ENCODE measurements around the gene TBX4.
"Not testable (repeated sequence)": the region's sequence is repeated elsewhere in the genome, so short reads cannot be mapped to it uniquely, and the experiment has no call there.

The TBX4 gene

DNA sequence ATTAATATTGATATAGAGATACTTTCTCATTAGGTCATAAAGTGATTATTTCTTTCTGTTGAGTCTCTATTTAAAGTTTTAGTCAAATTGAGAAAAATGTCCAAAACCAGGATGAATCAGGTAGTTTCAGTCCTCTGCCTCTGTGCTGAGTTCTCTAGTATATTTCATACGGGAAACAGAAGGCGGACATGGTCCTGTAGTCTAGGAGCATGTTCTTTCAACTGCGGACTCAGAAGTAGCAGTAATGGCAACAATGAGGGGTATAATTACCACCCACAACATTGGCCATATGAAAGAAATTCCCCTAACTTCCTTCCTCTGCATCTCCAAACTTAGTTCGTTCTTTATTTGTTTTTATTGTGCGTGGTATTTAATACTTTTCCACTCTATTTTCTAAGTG, 50.1 kb downstream of the TBX4 start:
- DNase-seq = no peak

DNA sequence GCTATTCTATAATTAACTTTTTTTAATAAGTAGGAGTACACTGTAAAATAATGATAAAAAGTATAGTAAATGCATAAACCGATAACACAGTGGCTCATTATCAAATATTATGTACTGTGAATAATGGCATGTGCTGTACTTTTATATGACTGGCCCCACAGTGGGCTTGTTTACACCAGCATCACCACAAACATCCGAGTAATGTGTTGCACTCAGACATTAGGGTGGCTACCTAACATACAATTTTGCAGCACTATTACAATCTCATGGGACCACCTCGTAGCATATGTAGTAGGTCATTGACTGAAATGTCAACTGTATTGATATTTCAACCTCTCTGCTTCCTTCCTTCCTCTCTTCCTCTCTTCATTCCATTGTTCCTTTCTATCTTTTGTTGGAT, 51.7 kb downstream of the TBX4 start:
- no peak for DNase-seq

GRCh38 chr17:61504697-61505096, 52.5 kb downstream of the TBX4 start:
- DNase-seq = no peak

DNA sequence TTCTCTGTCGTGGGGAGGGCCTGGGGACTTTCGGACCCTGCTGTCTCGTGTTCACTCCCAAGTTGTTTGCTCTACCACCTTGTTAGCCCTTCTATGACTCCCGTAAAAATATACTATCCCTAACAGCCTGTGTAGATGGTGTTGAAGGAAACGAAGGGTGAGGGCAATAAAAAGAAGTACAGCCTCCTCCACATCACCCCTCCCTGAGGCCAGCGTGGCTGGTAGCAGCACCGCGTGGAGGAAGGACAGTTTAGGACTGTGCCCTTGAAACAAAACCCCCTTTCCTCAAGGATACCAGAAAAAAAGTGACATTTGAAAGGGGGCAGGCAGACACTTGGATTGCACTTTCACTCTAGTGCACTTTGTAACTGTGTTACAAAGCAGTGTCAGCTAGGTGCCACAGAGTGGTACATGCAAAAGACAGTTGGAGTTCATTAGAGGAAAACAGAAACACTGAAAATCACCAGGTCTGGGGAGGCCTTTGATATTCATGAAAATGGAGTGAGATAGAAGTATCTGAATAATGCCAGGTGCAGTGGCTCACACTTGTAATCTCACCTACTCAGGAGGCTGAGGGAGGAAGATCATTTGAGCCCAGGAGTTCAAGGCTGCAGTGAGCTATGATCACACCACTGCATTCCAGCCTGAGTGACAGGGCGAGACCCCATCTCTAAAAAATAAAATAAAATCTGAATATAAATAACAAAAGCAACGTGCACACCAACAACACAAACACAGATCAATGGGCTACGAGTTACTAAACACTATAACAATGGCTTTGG, 53.8 kb downstream of the TBX4 start:
- DNase-seq = no peak

- DNase-seq = no peak
Measured at GRCh38 chr17:61507383-61508066, 55.3 kb downstream of the TBX4 start.

GRCh38 chr17:61508912-61509311, 56.7 kb downstream of the TBX4 start:
- DNase-seq = no peak

DNA sequence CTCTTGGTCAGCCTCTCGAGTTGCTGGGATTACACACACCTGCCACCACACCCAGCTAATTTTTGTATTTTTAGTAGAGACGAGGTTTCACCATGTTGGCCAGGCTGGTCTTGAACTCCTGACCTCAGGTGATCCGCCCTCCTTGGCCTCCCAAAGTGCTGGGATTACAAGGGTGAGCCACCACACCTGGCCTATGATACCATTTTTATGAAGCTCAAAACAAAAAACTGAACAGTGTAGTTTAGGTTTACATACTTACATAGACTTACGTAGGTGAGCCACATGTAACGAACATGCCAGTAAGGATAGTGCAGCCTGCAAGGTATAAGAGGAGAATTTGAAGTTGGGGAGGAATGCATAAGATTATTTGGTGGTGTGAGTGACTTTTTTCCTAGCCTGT, 57.2 kb downstream of the TBX4 start:
- not testable (repeated sequence) for DNase-seq

GRCh38 chr17:61510237-61510636, 58.0 kb downstream of the TBX4 start:
- no peak for DNase-seq

DNA sequence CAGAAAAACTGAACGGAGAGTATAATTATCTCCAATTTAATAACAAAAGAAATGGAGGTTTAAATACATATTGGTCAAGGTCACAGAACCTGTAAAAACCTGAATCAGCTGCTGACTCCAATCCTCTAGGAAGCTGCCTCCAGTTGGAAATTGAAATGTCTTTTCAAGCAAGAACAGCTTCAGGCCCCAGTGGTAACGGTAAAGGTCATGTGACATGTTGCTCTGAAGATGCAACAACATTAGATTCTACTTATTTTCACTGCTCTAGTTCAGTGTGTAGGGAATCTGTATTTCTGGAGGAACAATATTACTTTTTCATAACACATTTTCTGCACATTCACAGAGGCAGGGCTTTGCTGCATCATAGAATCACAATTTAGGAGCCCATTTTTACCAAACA, 58.8 kb downstream of the TBX4 start:
- no peak for DNase-seq

GRCh38 chr17:61511480-61512182, 59.4 kb downstream of the TBX4 start:
- no peak for DNase-seq

DNA sequence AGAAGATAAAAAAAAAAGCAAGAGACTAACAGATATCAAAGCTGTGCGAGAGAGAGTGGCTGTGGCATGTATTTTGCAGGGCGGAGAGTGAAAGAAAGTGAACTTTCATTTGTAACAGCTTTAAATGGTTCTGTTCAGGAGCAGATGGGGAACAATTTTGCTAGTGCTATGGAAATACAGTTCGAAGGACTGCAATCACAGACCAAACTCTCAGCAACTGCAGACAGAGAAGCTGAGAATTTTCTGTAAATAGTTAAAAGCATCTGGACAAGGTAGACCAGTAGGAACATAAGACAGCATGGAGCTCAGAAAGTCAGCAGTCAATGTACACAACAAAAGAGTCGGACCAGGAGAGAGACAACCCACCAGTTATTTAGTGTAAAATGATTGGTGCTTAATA, 62.3 kb downstream of the TBX4 start:
- DNase-seq = no peak

DNA sequence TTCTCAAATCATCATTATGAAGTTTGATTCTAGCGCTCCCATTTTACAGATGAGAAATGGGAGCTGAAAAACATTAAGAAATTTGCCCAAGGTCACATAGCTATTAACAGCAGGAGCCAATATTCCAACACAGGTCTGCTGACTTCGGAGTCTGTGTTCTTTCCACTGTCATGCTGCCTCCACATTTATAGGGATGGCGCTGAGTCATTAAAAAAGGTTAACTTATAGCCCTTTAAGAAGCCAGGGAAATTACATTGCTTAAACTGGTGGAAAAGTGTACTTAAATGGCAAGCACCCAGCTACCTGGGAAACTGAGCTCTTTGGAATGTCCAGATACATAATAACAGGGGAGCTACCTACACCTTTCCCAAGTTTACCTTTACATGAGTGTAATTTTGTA, 65.0 kb downstream of the TBX4 start:
- DNase-seq = no peak

GRCh38 chr17:61517843-61518606, 65.8 kb downstream of the TBX4 start:
- DNase-seq = no peak

DNA sequence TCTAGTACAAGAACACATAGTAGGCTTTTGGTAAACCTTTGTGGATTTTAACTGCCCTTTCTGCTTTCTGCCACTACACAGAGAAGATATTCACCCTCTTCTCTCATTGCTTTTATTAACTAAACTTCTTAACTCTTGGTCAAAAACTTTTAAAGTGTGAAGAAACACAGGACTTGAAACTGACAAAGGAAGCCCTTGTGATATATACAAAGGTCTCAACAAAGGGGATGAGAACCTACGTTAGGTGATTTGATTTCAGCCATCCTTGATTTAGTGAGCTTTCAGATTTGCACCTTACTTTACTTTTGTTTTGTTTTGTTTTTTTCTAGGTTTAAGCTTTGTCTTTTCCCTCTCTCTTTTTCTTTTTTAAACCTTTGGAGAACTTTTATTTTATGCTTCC, 66.9 kb downstream of the TBX4 start:
- no peak for DNase-seq

DNA sequence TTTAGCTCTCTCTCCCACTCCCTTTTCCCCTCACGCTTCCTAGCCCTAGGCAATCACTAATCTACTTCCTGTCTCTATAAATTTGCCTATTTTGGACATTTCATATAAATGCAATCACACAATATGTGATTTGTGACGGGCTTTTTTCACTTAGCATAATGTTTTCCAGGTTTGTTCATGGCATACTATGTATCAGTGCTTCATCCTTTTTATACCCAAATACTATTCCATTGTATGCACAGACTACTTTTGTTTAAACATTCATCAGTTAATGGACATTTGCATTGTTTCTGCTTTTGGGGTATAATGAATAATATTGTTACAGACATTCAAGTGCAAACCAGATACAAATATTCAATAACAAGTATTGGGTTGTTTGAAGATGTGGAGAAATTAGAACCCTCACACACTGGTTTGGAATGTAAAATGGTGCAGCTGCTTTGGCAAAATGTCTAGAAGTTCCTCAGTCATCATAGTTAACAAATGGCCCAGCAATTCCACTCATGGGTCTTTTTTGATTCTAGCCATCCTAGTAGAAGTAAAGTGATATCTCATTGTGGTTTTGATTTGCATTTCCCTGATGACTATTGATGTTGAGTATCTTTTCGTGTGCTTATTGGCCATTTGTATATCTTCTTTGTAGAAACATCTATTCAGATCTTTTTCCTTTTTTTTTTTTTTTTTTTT, 67.7 kb downstream of the TBX4 start:
- no peak for DNase-seq

- DNase-seq = no peak
Measured at GRCh38 chr17:61520897-61521296, 68.7 kb downstream of the TBX4 start.

- no peak for DNase-seq
Measured at GRCh38 chr17:61522088-61522487, 69.9 kb downstream of the TBX4 start.

DNA sequence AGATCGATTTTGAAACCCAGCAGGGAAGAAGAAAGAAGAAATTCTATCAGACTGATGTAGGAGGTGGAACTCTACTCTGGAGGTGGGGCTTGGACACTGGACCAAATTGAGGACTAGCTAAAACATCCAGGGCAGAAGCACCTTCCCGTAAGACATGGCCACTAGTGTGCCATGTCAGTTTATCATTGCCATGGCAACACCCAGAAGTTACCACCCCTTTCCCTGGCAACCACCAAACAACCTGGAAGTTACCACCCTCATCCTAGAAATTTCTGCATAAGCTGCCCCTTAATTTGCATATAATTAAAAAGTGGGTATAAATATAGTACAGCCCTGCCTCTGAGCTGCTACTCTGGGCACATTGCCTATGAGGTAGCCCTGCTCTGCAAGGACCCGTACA, 72.1 kb downstream of the TBX4 start:
- no peak for DNase-seq

GRCh38 chr17:61527441-61527840, 75.2 kb downstream of the TBX4 start:
- DNase-seq = not testable (repeated sequence)

DNA sequence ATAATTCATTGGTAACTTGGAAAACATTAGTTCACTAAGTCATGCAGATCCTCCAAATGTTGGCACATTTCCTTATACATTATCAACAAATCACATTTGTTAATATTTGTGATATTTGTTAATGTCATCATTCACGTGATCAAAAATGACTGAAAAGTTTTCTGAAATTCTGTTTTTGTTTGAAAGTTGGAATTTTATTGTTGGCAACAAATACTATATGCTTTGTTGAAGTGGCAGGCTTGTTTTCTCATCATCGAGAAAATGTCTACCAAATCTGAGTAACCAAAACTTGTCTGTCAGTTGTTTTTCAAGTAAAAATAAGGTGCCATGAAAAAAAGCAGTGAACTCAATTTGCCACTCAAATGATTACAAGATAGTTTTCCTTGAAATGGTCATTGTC, 75.9 kb downstream of the TBX4 start:
- no peak for DNase-seq

- no peak for DNase-seq
Measured at GRCh38 chr17:61531223-61531622, 79.0 kb downstream of the TBX4 start.

DNA sequence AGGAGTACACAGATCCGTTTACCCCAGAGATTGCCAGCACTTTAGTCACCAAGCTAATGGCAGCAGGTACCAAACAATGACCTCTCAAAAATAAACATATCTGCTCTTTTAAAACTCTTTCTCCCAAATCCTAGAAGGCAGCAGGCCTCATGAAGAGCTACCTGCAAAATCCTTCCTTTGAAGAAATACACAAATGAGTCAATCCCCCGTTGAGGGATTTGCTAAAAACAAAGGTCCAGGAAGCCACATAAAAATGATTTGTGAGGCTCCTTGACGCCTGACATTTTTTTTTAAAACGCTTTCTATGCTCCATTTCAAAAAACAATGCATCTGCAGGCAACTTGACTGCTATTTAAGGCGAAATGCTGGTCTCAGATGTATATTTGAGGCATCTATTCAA, 80.6 kb downstream of the TBX4 start:
- DNase-seq = no peak

GRCh38 chr17:61533797-61534196, 81.6 kb downstream of the TBX4 start:
- no peak for DNase-seq

Measured in hematopoietic multipotent progenitor cell treated with erythropoietin and hydrocortisone succinate and interleukin-3 and kit ligand, for 8 days (in vitro differentiated cells).